Muscle of leg (tissue), 11 donors: ENCODE data around the gene H6PD. TPM values are rescaled to one million over a fixed set of nuclear protein-coding genes. Genes with fewer than 3 reads are reported as not detected.

Source experiments
- DNase-seq: peaks from one replicate; pipeline ENCODE4 v3.0.0; 2013
- H3K27ac ChIP-seq: one replicate; pipeline ENCODE4 v1.5.1; 2013; ENCODE audit warnings: mild to moderate bottlenecking, low read length, control low read depth
- H3K27me3 ChIP-seq: one replicate; pipeline ENCODE4 v1.6.1; 2013; ENCODE audit warnings: low read length; ENCODE audit not compliant: control insufficient read depth, insufficient read depth
- H3K36me3 ChIP-seq: one replicate; pipeline ENCODE4 v1.6.1; 2013; ENCODE audit warnings: low read length; ENCODE audit not compliant: control insufficient read depth, insufficient read depth
- H3K4me1 ChIP-seq: one replicate; pipeline ENCODE4 v1.6.1; 2013; ENCODE audit warnings: low read length; ENCODE audit not compliant: control insufficient read depth, insufficient read depth
- H3K4me3 ChIP-seq: one replicate; pipeline ENCODE4 v1.5.1; 2013; ENCODE audit warnings: low read length, control low read depth
- H3K9me3 ChIP-seq: replicated peaks from 2 replicates; pipeline ENCODE4 v1.6.1; 2013; ENCODE audit warnings: low read depth, low read length; ENCODE audit not compliant: control insufficient read depth
- WGBS: methylation state at CpG from one replicate; pipeline ENCODE4 v1.1.5; 2013; ENCODE audit warnings: missing lambda C conversion rate; ENCODE audit not compliant: insufficient coverage; 5-methylcytosine and 5-hydroxymethylcytosine counted together
- polyA plus RNA-seq, 8 donors: library from polyadenylated mRNA; unstranded; fragments of 120-200 nt; gene quantifications; one replicate each; pipeline versions ENCODE4 v1.2.1 to v1.2.3, GENCODE V29; 2013; ENCODE audit warnings: inconsistent platforms in 1 of 8, low replicate concordance in 1 of 8; ENCODE audit not compliant: insufficient read length in 8 of 8, insufficient read depth in 1 of 8
- total RNA-seq: library from RNA; stranded (reverse); fragments of 120-200 nt; gene quantifications from one replicate; pipeline ENCODE4 v1.2.4, GENCODE V29; 2013

Gene H6PD
- total and polyA plus RNA-seq, 9 donors: 24.1 to 49.1 (median 36.5) TPM

GRCh38 chr1:9246841-9247785, 12.5 kb downstream of the H6PD start:
- H3K4me3 ChIP-seq: no peak overlapping the region
- no peaks in the 10 kb centered on the region for H3K27me3 ChIP-seq
- peaks cover 39% of the 10 kb centered on the region for H3K4me1 ChIP-seq
- H3K27ac ChIP-seq: no peak overlapping the region
- no peaks in the 10 kb centered on the region for H3K9me3 ChIP-seq
- WGBS: 85% methylated on average over 38 of the region's 41 CpGs
- no peak for DNase-seq
- peaks cover 49% of the 10 kb centered on the region for H3K36me3 ChIP-seq

GRCh38 chr1:9247894-9248293, 13.3 kb downstream of the H6PD start:
- WGBS: 92% methylated on average over 18 of the region's 18 CpGs
- no peak for DNase-seq
- Histone ChIP-seq H3K36me3 (peaks cover 49% of the 10 kb centered on the region), H3K27me3 (no peaks in the 10 kb centered on the region), H3K4me3 (no peak overlapping the region), H3K4me1 (peaks cover 32% of the 10 kb centered on the region), H3K9me3 (no peaks in the 10 kb centered on the region), H3K27ac (no peak overlapping the region)

GRCh38 chr1:9248341-9249262, 14.0 kb downstream of the H6PD start:
- DNase-seq: no peak
- H3K4me3 ChIP-seq: no peak overlapping the region
- peaks cover 49% of the 10 kb centered on the region for H3K36me3 ChIP-seq
- H3K27me3 ChIP-seq: no peaks in the 10 kb centered on the region
- no peak overlapping the region for H3K27ac ChIP-seq
- H3K9me3 ChIP-seq: no peaks in the 10 kb centered on the region
- H3K4me1 ChIP-seq: peaks cover 31% of the 10 kb centered on the region
- 69% methylated on average over 10 of the region's 21 CpGs for WGBS

- no peaks in the 10 kb centered on the region for H3K9me3 ChIP-seq
- peaks cover 33% of the 10 kb centered on the region for H3K4me1 ChIP-seq
- peaks cover 49% of the 10 kb centered on the region for H3K36me3 ChIP-seq
- no peak overlapping the region for H3K27ac ChIP-seq
- 78% methylated on average over 3 of the region's 3 CpGs for WGBS
- H3K4me3 ChIP-seq: no peak overlapping the region
- H3K27me3 ChIP-seq: no peaks in the 10 kb centered on the region
- no peak for DNase-seq
Observed at GRCh38 chr1:9249263-9249533, 14.6 kb downstream of the H6PD start.

- WGBS: 57% methylated on average over 15 of the region's 17 CpGs
- Histone ChIP-seq H3K27ac (no peak overlapping the region), H3K27me3 (no peaks in the 10 kb centered on the region), H3K36me3 (peaks cover 49% of the 10 kb centered on the region), H3K9me3 (no peaks in the 10 kb centered on the region), H3K4me1 (peaks cover 33% of the 10 kb centered on the region), H3K4me3 (no peak overlapping the region)
- no peak for DNase-seq
Observed at GRCh38 chr1:9249534-9250410, 15.2 kb downstream of the H6PD start.

- no peak overlapping the region for H3K4me3 ChIP-seq
- WGBS: 45% methylated on average over 8 of the region's 21 CpGs
- DNase-seq: no peak
- H3K27me3 ChIP-seq: no peaks in the 10 kb centered on the region
- H3K27ac ChIP-seq: peak overlapping the region; percentile 22
- peaks cover 43% of the 10 kb centered on the region for H3K36me3 ChIP-seq
- no peaks in the 10 kb centered on the region for H3K9me3 ChIP-seq
- H3K4me1 ChIP-seq: peaks cover 33% of the 10 kb centered on the region
Observed at GRCh38 chr1:9250411-9251381, 16.1 kb downstream of the H6PD start.

GRCh38 chr1:9251501-9251900, 16.9 kb downstream of the H6PD start:
- no peak overlapping the region for H3K4me3 ChIP-seq
- peak overlapping the region; percentile 22 for H3K27ac ChIP-seq
- 19% methylated on average over 5 of the region's 6 CpGs for WGBS
- peaks cover 33% of the 10 kb centered on the region for H3K4me1 ChIP-seq
- no peaks in the 10 kb centered on the region for H3K27me3 ChIP-seq
- peaks cover 41% of the 10 kb centered on the region for H3K36me3 ChIP-seq
- H3K9me3 ChIP-seq: no peaks in the 10 kb centered on the region
- peak; percentile 55 for DNase-seq

- Histone ChIP-seq H3K9me3 (no peaks in the 10 kb centered on the region), H3K36me3 (peaks cover 29% of the 10 kb centered on the region), H3K4me1 (peaks cover 33% of the 10 kb centered on the region), H3K4me3 (no peak overlapping the region), H3K27ac (no peak overlapping the region), H3K27me3 (no peaks in the 10 kb centered on the region)
- DNase-seq: no peak
- WGBS: 40% methylated on average over 1 of the region's 8 CpGs
Observed at GRCh38 chr1:9253004-9253403, 18.4 kb downstream of the H6PD start.
